Pons (tissue), 1 donor: Measurements from ENCODE around the gene RITA1.

Source experiments
- DNase-seq: peaks from one replicate; pipeline ENCODE4 v3.0.0-alpha.2; 2016; ENCODE audit warnings: low spot score

Gene RITA1

DNA sequence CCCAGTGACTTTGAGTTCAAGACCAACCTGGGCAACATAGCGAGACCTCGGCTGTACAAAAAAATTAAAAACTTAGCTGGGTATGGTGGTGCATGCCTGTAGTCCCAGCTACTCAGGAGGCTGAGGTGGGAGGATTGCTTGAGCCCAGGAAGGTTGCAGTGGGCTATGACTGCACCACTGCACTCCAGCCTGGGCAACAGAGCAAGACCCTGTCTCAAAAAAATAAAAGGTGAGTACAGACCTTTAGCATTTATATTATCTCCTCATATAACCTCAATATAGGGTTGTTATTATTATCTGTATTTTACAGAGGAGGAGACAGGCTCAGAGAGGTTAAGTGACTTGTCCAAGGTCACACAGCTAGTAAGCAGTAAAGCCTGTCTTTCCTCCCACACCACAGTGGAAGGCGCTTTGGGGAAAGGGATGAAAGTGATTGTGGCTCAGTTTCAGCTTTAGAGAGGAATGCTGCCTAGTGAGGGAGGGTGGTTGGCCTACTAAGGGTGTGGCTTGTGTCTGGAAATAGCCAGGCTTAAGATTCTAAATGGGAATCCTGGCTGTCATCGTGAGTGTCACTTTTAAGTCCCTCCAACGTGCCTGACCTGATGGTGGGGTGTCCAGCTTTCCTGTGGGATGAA is 43.0 kb downstream of the RITA1 start:
- DNase-seq = no peak

DNA sequence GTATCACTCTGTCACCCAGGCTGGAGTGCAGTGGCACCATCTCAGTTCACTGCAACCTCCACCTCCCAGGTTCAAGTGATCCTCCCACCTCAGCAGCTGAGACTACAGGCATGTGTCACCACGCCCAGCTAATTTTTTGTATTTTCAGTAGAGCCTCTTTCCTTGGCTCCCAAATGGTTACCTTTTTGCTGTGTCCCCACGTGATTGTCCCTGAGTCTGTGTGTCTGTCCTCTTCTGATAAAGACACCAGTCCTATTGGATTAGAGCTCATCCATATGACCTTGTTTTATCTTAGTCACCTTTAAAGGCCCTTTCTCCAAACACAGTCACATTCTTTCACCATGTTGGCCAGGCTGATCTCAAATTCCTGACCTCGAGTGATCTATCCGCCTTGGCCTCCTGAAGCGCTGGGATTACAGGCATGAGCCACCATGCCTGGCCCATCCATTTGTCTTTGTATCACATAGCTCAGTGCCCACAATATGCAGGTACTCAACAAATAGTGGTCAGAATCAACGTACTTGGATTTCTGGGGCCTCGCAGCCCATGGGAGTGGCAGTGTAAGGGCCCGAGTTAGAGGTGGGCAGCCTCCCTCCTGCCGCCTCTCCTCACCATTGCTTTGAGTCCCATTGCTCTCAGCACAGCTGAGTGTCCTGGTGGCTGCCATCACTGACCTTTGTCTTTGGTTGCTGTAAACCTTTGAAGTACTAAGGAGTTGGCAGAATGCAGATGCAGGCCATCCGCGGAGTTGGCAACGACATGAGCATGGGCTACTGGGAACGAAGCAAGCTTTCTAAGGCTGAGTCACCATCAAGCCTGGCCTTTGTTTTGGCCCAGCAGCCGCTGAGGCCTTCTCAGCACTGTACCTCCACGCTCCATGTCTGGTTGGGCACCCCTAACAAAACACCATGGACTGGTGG is 45.1 kb downstream of the RITA1 start:
- no peak for DNase-seq

DNA sequence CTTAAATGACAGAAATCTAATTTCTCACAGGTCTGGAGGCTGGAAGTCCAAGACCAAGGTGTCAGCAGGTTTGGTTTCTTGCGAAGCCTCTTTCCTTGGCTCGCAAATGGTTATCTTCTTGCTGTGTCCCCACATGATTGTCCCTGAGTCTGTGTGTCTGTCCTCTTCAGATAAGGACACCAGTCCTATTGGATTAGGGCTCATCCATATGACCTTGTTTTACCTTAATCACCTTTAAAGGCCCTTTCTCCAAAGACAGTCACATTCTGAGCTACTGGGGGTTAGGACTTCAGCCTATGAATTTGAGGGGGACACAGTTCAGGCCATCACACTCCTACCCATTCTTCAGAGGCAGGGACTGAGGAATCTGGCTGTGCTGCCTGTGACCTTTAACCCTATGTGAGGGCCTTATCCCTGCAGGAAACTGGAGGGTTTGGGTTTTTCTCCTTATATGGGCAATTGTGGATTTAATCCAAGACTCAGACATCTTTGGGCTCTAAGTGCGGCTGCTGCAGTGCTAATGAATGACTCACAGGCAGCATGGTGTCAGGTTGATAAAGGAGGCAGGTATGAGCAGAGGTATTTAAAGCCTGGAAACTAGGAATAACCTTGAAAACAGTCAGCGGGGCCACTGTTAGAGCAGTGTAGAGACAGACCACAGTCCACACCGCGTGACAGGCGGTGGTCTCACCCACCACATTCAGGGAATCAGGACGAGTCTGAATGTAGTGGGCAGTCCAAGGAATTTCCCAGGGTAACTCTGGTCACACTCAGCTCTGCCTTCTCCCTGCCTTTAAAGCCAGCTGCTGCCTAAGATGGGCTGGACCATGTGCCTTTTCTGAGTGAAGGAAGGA is 45.9 kb downstream of the RITA1 start:
- DNase-seq = no peak

DNA sequence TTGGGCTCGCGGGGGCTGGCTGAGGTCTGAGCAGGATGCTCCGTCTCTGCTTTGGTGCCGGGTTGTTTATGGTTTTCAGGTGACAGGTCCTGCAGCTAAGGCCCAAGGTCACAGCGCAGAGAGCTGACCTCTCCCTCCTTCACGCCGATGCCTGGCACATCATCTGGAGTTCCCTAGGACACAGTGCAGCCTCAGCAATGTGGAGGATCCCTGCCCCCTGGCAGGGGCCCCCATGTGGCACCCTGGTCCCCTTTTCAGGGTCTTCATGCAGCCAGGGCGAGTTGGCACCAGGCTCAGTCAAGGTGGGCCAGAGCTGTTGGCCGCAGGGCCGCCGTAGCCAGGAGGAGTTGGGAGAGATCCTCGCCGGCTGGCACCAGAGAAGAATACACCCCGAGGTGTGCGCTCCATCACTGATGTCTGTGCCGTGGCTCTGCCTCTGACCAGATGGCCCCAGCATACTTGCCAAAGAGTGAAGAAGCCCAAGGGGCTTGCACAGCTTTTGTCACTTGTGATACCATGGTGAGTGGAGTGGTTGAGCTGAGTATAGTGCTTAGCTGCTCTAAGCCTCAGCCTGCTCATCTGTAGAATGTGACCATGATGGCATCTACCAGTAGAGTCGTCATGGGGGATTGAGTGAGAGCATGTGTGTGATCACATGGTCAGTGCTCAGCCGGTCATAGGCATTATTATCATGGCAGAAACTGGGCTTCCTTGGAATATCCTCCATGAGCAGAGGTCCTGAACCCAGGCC is 46.7 kb downstream of the RITA1 start:
- DNase-seq = no peak

DNA sequence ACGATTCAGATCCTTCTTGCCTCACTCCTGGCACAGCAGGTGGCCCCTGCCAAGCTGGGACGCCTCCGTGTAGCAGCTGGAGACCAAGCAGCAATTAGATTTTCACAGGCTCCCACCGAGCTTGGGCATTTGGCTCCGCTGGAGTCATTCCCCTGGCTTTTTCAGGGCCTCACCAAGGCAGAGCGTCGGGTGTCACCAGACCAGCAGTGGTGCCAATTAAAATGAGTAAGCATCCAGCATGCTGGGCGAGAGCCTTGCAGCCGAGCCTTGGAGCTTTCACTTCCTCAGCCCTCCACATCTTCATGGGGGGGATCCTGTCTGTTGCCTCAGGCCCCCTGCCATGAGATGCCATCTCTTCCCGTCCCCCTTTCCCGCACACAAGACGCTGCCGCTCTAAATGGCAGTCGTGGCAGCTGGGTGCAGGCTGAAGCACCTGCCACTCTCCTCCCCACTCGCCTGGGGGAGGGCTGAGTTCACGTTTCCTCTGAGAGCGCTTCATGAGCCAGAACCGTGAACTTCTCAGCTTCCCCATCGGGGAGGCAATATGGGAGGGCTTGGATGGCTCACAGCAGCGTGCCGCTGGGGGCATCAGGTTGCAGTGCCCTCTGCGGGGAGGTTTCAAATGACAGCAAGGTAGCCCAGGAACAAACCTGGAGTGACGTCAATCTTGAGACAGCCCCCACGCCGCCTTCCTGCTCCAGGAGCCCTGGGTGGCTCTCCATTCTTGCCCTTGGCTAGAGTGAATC is 47.5 kb downstream of the RITA1 start:
- DNase-seq = peak; percentile 88

DNA sequence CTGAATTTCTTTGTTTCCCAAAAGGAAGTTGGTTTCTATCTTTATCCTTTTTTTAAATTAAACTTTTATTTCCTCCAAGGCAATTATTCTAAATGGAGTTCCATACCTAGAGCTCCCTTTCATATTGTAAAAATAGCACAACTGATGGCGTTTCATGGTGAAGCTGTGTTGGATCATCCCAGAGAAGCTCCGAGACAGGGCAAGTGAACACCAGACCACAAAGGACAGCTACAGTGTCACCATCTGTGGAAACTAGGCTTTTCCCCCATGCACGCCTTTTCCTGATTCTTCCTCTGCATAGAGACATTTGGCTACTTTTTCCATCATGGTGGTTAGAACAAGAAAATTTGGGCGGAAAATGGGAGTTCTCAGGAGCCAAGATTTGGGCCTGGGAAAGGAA is 48.4 kb downstream of the RITA1 start:
- no peak for DNase-seq

DNA sequence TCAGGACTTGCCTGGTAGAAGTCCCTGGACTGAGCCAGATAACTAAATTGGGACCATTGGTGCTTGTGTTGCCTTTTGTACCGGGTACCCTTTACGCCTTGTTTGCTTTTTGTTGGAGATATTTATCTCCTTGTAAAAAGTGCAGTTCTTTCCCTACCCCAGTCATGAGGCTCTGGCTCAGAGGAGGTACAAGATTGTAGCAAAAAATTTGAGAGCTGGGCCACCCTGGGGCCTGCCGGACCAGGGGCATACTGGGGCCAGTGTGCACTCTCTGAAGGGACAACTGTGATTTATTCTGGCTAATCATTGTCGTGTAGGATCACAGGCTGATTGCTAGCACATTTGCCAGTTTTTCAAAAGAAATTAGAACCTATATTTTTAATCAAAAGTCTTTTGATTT is 49.0 kb downstream of the RITA1 start:
- DNase-seq = no peak

DNA sequence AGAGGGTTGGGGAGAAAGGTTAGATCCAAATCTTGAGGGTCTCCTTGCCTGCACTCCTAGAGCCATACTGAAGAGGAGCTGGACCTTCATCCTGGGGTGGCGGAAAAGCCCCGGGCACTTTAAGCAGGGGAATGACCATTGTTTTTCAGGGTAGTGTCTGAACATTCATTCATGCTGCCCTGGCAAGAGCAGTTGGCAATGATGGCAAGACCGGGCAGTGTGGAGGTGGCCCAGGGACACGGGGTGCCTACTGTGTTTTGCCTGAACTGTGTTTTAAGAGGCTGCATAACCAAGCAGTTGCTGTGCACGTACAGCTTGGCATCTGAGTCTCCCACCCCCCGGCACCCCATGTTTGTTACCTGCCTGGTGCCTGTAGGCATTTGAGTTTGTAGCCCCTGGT is 50.5 kb downstream of the RITA1 start:
- no peak for DNase-seq

DNA sequence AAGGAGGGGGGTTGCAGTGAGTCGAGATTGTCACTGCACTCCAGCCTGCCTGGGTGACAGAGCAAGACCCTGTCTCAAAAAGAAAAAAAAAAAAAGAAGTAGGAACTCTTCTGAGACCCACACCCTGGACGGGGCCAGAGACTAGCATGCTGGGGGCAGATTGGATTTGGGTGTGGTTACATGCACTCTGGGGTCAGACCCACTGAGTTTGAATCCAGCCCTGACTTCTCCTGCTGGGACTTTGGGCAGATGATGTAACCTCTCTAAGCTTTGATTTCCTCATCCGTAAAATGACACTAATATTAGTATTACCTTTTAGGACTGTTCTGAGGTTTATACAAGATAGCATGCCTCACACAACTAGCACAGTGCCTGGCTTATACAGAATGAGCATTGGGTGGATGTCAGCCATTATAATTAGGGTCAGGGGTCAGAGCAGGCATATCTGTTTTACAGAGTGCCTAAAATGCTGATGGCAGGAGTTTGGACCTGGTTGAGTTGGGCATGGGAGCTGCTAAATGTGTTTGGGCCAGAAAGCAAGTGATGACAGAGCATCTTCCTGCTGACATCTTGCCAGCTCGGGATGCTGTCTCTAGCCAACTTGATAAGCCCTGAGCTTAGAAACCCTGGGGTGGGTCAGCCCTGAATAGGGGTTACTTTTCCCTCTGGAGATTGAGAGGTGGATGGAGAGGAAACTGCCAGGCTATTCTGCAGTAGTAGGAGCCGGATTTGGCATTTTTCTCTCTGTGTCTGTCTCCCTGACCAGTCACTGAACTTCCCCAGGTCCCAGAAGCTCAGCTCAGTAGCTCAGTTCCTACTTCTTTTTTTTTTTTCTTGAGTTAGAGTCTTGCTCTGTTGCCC is 51.2 kb downstream of the RITA1 start:
- no peak for DNase-seq

DNA sequence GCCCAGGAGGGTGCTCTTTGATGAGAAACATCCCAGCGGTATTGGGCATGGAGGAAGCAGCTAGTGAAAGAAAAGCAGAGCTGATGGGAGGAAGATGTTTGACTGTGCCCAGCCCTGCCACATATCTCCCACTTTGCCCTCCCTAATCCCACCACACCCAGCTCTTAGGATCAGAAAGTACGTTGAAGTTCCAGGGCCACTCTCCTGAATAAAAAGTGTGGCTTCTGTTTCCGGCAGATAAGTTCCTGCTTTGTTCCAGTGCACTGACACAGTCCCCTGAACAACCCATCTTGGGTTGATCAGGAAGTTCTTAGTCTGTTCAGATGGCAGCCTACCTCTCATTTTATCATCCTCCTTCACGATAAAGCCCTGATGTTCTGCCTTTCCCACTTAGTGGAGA is 52.2 kb downstream of the RITA1 start:
- no peak for DNase-seq

DNA sequence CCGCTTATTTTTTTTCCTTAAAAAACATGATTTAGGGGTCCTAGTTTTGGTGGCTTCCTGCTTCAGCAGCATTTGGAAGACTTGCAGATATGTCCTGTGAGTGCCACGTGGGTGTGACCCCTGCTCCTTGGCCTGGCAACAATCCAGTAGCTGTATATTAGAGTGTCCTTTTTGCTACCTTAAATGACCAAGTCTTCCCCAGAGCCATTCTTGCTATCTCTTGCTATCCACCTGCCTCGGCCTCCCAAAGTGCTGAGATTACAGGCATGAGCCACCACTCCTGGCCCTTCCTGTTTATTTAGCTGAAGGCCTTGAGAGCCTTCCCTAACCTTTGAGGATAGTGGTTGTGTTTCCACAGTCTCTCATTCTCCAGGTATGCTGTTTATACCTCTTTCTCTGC is 52.8 kb downstream of the RITA1 start:
- no peak for DNase-seq

DNA sequence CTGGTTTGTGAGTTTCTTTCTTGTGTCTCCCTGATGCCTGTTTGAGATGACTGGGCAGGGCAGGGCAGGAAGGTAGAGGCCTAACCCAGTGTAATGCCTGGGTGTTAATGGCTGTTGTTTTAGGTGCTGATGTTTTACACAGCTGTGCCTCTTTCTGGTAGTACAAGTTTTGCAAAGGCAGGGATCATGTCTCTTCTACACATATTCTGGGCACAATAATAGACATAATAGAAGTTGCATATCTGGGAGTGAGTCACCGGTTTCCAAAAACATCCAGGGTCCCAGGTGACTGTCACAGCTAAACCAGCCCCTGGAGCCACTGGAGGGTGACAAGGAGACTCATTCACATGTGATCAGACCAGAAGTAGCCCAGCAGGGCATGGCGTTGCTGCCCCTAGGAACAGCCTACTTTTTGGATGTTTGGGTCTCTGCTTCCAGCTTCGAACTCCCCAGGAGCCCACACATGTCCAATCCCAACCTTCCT is 53.8 kb downstream of the RITA1 start:
- DNase-seq = no peak

DNA sequence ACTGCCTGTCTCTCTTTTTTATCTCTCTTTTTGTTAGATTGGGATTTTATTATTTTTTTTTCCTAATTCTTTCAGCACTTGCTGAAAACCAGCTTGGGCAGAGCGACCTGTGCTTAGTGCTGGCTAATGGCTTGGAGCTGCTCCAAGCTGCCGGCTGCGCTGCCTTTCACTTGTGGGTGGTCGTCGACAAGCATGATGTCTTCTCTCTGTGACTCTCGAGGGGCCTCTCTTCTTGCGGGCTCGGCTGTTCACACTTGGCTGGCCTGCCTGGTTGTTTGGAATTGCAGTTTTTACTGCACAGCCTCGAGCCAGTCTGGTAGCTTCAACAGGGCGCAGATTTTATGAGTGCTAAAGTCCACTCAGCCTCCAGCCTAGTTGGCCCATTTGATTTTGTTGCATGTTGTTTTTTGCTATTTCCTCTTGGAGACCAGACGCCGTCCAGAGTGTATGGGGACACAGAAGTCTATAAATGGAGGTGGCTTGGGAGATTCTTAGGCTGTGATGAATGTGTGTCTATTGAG is 54.4 kb downstream of the RITA1 start:
- DNase-seq = no peak

DNA sequence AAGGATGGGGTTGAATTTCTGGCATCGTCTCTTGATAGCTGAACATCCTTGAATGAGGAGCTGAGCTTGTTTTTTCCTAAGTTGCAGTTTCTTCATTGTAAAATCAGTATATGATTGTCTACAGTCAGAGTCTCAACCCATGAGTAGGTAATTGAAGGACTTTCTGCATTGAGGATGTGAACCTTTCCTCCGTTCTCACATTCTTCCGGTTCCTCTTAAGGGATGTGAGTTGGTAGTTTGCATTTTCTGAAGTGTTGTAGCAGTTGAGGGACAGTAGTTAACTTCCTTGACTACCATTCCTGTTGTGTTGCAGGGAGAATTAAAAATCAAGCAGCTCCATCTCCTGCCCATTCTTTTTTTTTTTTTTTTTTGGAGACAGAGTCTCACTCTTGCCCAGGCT is 54.9 kb downstream of the RITA1 start:
- no peak for DNase-seq

DNA sequence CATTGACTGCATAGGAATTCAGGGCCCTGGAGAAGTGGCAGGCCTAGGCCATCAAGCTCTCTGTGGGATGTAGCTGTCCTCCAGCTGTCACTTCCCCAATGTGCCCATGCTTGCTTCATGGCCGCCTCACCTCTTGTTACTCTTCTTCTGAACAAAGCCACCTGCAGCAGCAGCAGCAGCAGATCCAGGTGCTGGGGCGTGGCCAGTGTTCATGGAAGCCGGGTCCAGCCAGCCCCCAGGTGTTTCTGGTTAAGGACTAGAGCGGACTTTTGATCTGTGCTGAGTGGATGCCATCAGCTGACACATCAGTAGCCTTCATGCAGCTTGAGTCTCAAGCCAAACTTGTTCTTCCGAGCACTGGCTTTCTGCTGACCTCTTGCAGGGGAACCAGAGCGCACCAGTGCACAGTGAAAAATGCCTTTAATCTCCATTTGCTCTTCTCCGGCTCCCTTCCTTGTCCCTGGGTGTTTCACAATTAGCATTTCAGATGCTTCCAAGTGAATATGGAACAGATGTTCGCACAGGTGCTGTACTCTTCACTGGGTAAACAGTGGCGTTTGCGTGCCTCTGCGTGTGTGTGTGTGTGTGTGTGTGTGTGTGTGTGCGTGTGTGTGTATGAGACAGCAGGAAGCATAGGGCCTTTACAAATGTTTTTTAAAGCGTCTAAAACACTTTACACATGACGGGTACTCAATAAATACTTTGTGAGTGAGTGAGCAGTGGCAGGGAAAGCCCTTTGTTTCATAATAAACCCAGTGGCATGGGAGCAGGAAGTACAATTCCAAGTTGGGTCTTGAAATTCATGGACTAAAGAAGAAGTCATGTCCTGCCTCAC is 55.9 kb downstream of the RITA1 start:
- DNase-seq = no peak
